Uterus (tissue), 4 donors: ENCODE results near the gene CALN1. TPM values are rescaled to one million over a fixed set of nuclear protein-coding genes. Genes with fewer than 3 reads are reported as not detected.

Source experiments
- DNase-seq, 2 donors: peaks; one replicate each; pipeline ENCODE4 v3.0.0-alpha.2; 2019 to 2020
- H3K27ac ChIP-seq, 2 donors: fragments of 200-600 bp; sonication (generic); 1 replicate in 1 of 2; 2 replicates in 1 of 2; pipeline ENCODE4 v1.5.1; 2016 to 2018
- H3K27me3 ChIP-seq, 2 donors: fragments of 200-600 bp; sonication (generic); one replicate each; pipeline ENCODE4 v1.5.1; 2018 to 2019; ENCODE audit warnings: control low read depth in 1 of 2
- H3K36me3 ChIP-seq, 2 donors: fragments of 200-600 bp; sonication (generic); one replicate each; pipeline ENCODE4 v1.5.1; 2019; ENCODE audit warnings: control low read depth in 1 of 2
- H3K4me1 ChIP-seq, 2 donors: fragments of 200-600 bp; sonication (generic); one replicate each; pipeline ENCODE4 v1.5.1; 2018 to 2019; ENCODE audit warnings: control low read depth in 1 of 2
- H3K4me3 ChIP-seq, 2 donors: fragments of 200-600 bp; sonication (generic); 1 replicate in 1 of 2; 2 replicates in 1 of 2; pipeline ENCODE4 v1.5.1; 2018 to 2019; ENCODE audit warnings: mild to moderate bottlenecking in 1 of 2
- H3K9me3 ChIP-seq, 2 donors: fragments of 200-600 bp; sonication (generic); one replicate each; pipeline ENCODE4 v1.5.1; 2019; ENCODE audit warnings: control low read depth in 1 of 2
- POLR2A ChIP-seq, 2 donors: fragments of 450-650 bp; IDR thresholded peaks; one replicate each; pipeline ENCODE4 v1.6.1; 2016; ENCODE audit warnings: antibody characterized with exemption in 2 of 2, mild to moderate bottlenecking in 1 of 2, moderate library complexity in 1 of 2
- intact Hi-C: fragments of 100-400 bp; cut with DNase I; formaldehyde crosslinking; loops from one replicate; pipeline ENCODE4 v1.15.1; 2023; ENCODE audit warnings: low total_unique reads
- total RNA-seq, 4 donors: library from RNA; depleted of rRNA in 3 of 4; stranded (reverse); fragments of >200 nt in 3 of 4; gene quantifications; one replicate each; pipeline versions ENCODE4 v1.1.0 to v1.2.4, GENCODE V29; 2014 to 2023
- TF ChIP-seq, protein P1 (sequence below), 4 experiments: fragments of 200-600 bp in 2 of 4; fragments of 450-650 bp in 2 of 4; sonication (generic) in 2 of 4; IDR thresholded peaks; one replicate each; pipeline ENCODE4 v1.5.1; 2016 to 2019; ENCODE audit warnings: antibody characterized with exemption in 4 of 4, mild to moderate bottlenecking in 2 of 4, moderate library complexity in 1 of 4
- donor health status: DM: yes; HTN: yes; CAD: no.

The CALN1 gene
- total RNA-seq, 4 donors from 2014 or later, result 0.49 to 2.3 (median 1.5) TPM; not detected in 1

DNA sequence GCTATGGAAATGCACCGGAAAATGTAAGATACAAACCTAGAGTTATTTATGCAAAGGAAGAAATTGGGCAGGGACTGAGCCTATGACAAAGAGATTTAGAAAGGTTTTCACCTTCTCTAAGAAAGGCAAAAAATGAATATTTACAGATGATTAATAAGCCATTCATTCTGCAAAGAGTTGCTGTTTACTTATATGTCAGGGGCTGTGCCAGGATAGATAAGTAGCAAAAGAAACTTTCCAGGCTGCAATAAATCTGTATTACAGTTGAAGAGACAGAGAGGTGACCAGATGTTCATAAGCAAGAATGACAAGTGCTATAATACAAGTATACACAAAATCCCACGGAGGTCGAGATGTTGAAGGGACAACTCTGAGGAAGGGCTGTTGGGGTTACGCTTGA lies 299.6 kb downstream of the CALN1 start:
- no peaks in the 10 kb centered on the region for H3K4me1 ChIP-seq
- DNase-seq, result no peak
- no peaks in the 10 kb centered on the region for H3K36me3 ChIP-seq
- intact Hi-C loops, result no loop called here
- H3K9me3 ChIP-seq, result no peaks in the 10 kb centered on the region
- H3K4me3 ChIP-seq, result no peak overlapping the region
- no peak overlapping the region for H3K27ac ChIP-seq
- TF ChIP-seq, protein P1, sequence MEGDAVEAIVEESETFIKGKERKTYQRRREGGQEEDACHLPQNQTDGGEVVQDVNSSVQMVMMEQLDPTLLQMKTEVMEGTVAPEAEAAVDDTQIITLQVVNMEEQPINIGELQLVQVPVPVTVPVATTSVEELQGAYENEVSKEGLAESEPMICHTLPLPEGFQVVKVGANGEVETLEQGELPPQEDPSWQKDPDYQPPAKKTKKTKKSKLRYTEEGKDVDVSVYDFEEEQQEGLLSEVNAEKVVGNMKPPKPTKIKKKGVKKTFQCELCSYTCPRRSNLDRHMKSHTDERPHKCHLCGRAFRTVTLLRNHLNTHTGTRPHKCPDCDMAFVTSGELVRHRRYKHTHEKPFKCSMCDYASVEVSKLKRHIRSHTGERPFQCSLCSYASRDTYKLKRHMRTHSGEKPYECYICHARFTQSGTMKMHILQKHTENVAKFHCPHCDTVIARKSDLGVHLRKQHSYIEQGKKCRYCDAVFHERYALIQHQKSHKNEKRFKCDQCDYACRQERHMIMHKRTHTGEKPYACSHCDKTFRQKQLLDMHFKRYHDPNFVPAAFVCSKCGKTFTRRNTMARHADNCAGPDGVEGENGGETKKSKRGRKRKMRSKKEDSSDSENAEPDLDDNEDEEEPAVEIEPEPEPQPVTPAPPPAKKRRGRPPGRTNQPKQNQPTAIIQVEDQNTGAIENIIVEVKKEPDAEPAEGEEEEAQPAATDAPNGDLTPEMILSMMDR (IDR thresholded peaks at IDR 0.05), result no peak
- TF ChIP-seq POLR2A (IDR thresholded peaks at IDR 0.05), result no peak
- no peaks in the 10 kb centered on the region for H3K27me3 ChIP-seq

DNA sequence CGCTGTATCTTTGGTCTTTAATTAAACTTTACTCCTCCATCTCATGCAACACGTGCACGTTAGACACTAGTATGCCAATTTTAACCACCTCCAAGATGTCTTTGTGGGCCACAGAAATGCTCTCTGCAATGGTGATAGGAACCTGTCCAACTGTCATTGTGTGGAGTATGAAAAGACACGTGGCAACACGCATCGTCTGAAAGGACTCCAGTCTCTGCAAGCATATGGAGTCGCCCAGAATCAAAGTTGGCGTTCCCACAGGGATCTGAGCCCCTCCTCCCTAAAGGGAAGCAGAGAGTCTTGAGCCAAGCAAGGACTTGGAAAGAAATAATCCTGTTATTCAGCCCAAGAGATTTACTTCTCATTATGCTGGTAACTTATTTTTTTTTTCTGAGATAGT lies 301.1 kb downstream of the CALN1 start:
- TF ChIP-seq POLR2A (IDR thresholded peaks at IDR 0.05), result no peak
- TF ChIP-seq, protein P1 (IDR thresholded peaks at IDR 0.05), result no peak
- Histone ChIP-seq H3K27ac (no peak overlapping the region), H3K9me3 (no peaks in the 10 kb centered on the region), H3K4me1 (no peaks in the 10 kb centered on the region), H3K27me3 (no peaks in the 10 kb centered on the region), H3K36me3 (no peaks in the 10 kb centered on the region), H3K4me3 (no peak overlapping the region)
- DNase-seq, result no peak
- intact Hi-C loops, result no loop called here

DNA sequence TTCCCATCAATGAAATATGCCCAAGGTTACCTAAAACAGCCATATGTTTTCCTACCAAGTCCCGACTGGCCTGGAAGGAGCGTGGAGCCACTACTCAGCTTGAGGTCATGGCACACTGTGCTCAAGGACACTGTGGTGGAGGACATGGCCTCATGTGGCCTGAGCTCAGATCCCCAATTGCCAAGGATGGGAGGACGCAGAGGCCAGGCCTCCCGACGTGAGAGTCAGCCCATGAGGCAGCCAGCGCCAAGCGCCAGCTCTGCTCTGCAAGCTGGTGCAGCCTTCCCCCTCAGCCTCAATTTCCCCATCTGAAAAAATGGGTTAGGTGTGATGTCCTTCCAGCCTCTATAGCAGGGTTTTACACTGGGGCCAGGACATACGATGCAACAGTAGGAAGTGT lies 302.6 kb downstream of the CALN1 start:
- Histone ChIP-seq H3K4me3 (no peak overlapping the region), H3K4me1 (no peaks in the 10 kb centered on the region), H3K36me3 (no peaks in the 10 kb centered on the region), H3K27ac (no peak overlapping the region), H3K9me3 (no peaks in the 10 kb centered on the region), H3K27me3 (no peaks in the 10 kb centered on the region)
- intact Hi-C loops, result no loop called here
- TF ChIP-seq POLR2A (IDR thresholded peaks at IDR 0.05), result no peak
- TF ChIP-seq, protein P1 (IDR thresholded peaks at IDR 0.05), result no peak
- DNase-seq, result no peak

DNA sequence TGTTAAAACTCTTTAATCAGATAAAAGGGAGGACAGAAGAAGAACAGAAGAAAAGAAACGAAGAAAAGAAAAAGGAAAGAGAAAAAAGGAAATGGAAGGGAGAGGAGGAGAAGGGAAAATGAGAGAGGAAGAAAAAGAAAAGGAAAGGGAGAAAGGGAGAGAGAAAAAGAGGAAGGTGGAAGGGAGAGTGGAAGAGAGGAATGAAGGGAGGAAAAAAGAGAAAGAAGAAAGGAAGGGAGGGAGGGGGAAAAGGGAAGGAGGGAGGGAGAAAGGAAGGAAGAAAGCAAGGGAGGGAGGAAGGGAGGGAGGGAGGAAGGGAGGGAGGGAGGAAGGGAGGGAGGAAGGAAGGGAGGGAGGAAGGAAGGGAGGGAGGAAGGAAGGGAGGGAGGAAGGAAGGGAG lies 305.7 kb downstream of the CALN1 start:
- Histone ChIP-seq H3K36me3 (no peaks in the 10 kb centered on the region), H3K9me3 (no peaks in the 10 kb centered on the region), H3K4me3 (no peak overlapping the region), H3K4me1 (no peaks in the 10 kb centered on the region), H3K27ac (no peak overlapping the region), H3K27me3 (no peaks in the 10 kb centered on the region)
- intact Hi-C loops, result no loop called here
- TF ChIP-seq POLR2A (IDR thresholded peaks at IDR 0.05), result no peak
- TF ChIP-seq, protein P1 (IDR thresholded peaks at IDR 0.05), result no peak
- DNase-seq, result no peak

DNA sequence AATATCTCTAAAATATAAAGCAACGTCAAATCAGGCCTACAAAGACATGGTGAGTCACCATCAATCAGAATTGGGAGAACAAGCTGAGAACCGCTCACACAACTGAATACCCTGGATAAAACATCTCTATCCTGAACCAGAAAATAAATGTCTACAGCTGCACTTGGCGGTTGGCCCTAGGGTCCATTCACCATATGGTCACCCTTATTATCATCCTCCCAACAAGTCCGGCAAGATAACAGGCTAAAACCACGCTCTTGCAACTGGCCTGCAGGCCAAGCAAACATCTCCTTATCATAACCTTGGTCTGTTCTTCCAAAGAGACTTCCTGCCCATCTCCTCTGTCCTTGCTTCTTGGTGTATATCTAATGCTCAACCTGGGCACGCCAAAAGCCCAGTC lies 310.7 kb downstream of the CALN1 start:
- no peak for DNase-seq
- Histone ChIP-seq H3K27me3 (no peaks in the 10 kb centered on the region), H3K9me3 (no peaks in the 10 kb centered on the region), H3K36me3 (no peaks in the 10 kb centered on the region), H3K4me1 (no peaks in the 10 kb centered on the region), H3K4me3 (no peak overlapping the region), H3K27ac (no peak overlapping the region)
- TF ChIP-seq, protein P1 (IDR thresholded peaks at IDR 0.05), result no peak
- no peak for TF ChIP-seq POLR2A (IDR thresholded peaks at IDR 0.05)
- intact Hi-C loops, result no loop called here
